BJ (cell line): ENCODE measurements around the gene MSH3. TPM values are rescaled to one million over a fixed set of nuclear protein-coding genes. Genes with fewer than 3 reads are reported as not detected.

Source experiments
- CTCF ChIA-PET: fragments of 350-600 bp; formaldehyde crosslinking; extraction: SDS; loops from one replicate; lab custom pipeline; 2021; ENCODE audit warnings: antibody characterized with exemption, inconsistent platforms; lab: Yijun Ruan, JAX
- POLR2A ChIA-PET: fragments of 300-600 bp; sonication (Branson Sonifier 250); formaldehyde crosslinking; extraction: SDS; loops from one replicate; lab custom pipeline; 2021; ENCODE audit warnings: antibody characterized with exemption; lab: Charles Lee
- DNase-seq: peaks from one replicate; pipeline ENCODE4 v3.0.0-alpha.2; 2011; ENCODE audit warnings: low read depth
- H3K27me3 ChIP-seq: 2 replicates; pipeline ENCODE4 v1.6.0; 2011; ENCODE audit warnings: low read length; ENCODE audit not compliant: control insufficient read depth, insufficient read depth
- H3K36me3 ChIP-seq: 2 replicates; pipeline ENCODE4 v1.5.1; 2011; ENCODE audit warnings: low read length; ENCODE audit not compliant: control insufficient read depth, insufficient read depth
- H3K4me3 ChIP-seq: 2 replicates; pipeline ENCODE4 v1.5.1; 2011; ENCODE audit warnings: low read depth, mild to moderate bottlenecking, control low read depth, low read length
- CTCF ChIP-seq: IDR thresholded peaks from 2 replicates; pipeline ENCODE4 v1.5.1; 2011; ENCODE audit warnings: low read depth, mild to moderate bottlenecking, control low read depth, inconsistent platforms, low read length, moderate library complexity; ENCODE audit not compliant: insufficient read depth
- polyA plus RNA-seq: library from polyadenylated mRNA; depleted of rRNA; stranded (reverse); fragments of >200 nt; gene quantifications from 2 replicates; pipeline ENCODE4 v1.2.3, GENCODE V29; 2011

MSH3 gene
- polyA plus RNA-seq, 1 experiment = 4.0 TPM

GRCh38 chr5:80740999-80741398 is 86.5 kb downstream of the MSH3 start:
- H3K36me3 ChIP-seq = no peaks in the 10 kb centered on the region; the same call in 1 of the 2 replicates
- no peaks in the 10 kb centered on the region for H3K27me3 ChIP-seq
- no peak overlapping the region for H3K4me3 ChIP-seq
- DNase-seq = no peak
- POLR2A ChIA-PET = no interaction called here
- TF ChIP-seq CTCF = no peak
- CTCF ChIA-PET = no interaction called here

DNA sequence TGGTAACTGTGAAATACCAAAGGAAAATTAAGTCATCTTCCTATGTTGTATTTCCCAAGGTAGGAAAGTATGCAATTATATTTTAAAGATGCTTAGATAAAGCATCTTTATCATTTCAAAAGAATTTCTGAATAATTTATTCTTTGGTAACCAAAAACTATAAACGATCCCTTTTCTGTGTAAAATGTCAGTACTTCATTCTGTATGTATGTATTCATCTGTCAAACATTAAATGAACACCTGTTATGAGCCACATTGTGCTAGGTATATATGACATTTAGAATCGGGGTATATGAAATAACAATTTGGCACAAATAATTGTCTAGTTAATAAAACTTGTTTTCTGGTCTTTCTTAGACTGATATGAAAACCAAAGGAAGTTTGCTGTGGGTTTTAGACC is 89.7 kb downstream of the MSH3 start:
- ChIA-PET POLR2A (no interaction called here), CTCF (no interaction called here)
- Histone ChIP-seq H3K36me3 (no peaks in the 10 kb centered on the region; the same call in none of the 2 replicates), H3K4me3 (no peak overlapping the region), H3K27me3 (no peaks in the 10 kb centered on the region)
- TF ChIP-seq CTCF = no peak
- no peak for DNase-seq

DNA sequence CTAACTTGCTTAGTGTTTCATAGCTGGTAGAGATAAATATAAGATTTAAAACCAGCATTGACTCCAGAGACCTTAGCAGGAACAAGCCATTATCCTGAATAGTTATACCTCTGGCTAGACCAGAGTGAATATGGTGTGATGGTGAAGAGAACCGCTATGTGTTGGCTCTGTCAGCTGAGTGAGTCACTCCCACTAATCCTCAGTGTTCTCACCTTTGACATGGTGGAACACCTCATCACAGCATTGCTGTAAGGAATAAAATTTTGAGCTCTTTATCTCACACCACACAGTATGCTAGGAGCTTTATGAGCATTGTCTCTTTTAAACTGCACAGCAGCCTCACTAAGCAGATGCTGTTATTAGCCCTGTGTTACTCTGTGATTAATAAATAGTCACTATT is 91.0 kb downstream of the MSH3 start:
- ChIA-PET CTCF (no interaction called here), POLR2A (no interaction called here)
- no peak for DNase-seq
- no peak overlapping the region for H3K4me3 ChIP-seq
- TF ChIP-seq CTCF = no peak
- no peaks in the 10 kb centered on the region for H3K27me3 ChIP-seq
- H3K36me3 ChIP-seq = peaks cover 1% of the 10 kb centered on the region

DNA sequence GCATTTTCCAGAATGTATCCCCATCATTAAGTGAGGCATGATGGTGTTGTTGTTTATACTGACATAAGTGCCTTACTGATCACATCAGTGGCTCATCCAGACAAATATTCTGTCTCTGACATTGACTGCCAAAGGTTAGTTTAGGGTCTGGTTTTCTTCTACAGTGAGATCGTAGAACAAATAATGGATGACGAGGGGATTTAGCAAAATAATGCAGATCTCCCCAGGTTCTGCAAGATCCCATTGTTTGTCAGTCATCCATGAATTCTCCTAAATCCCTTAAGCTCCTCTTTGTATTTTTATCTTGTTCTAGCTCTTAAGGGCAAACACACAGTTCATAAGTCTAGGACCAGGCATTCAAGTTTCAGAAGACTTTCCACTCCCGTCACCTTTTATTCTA is 93.5 kb downstream of the MSH3 start:
- no peak for TF ChIP-seq CTCF
- Histone ChIP-seq H3K36me3 (peaks cover 1% of the 10 kb centered on the region; the same call in 1 of the 2 replicates), H3K4me3 (no peak overlapping the region), H3K27me3 (no peaks in the 10 kb centered on the region)
- DNase-seq = no peak
- ChIA-PET POLR2A (no interaction called here), CTCF (interaction anchor here (1.1 kb wide), 1 partner anchor 12 kb away, joined by 3 read pairs; no protein-coding TSS in a partner anchor)

GRCh38 chr5:80752427-80752826 is 98.0 kb downstream of the MSH3 start:
- TF ChIP-seq CTCF = no peak
- peaks cover 1% of the 10 kb centered on the region; the same call in 1 of the 2 replicates for H3K36me3 ChIP-seq
- no peak for DNase-seq
- H3K27me3 ChIP-seq = no peaks in the 10 kb centered on the region
- CTCF ChIA-PET = no interaction called here
- POLR2A ChIA-PET = no interaction called here
- no peak overlapping the region for H3K4me3 ChIP-seq
